GM18517 (cell line): ENCODE measurements around the gene MAN1A1.
"Not testable (repeated sequence)": the region's sequence is repeated elsewhere in the genome, so short reads cannot be mapped to it uniquely, and the experiment has no call there.

Experiments used
- ATAC-seq: cut with Tn5 transposase; IDR thresholded peaks from one replicate; pipeline ENCODE4 v1.9.1; 2021; ENCODE audit warnings: mild to moderate bottlenecking, moderate library complexity; ENCODE audit not compliant: unreplicated experiment

The MAN1A1 gene

GRCh38 chr6:119174879-119175817 lies 174.4 kb downstream of the MAN1A1 start:
- ATAC-seq = no peak

GRCh38 chr6:119174085-119174445 lies 175.5 kb downstream of the MAN1A1 start:
- no peak for ATAC-seq

GRCh38 chr6:119173249-119174084 lies 176.1 kb downstream of the MAN1A1 start:
- ATAC-seq = no peak

GRCh38 chr6:119172824-119173223 lies 176.7 kb downstream of the MAN1A1 start:
- no peak for ATAC-seq

GRCh38 chr6:119171864-119172588 lies 177.5 kb downstream of the MAN1A1 start:
- ATAC-seq = no peak

- ATAC-seq = no peak
Measured at GRCh38 chr6:119171088-119171841, 178.3 kb downstream of the MAN1A1 start.

GRCh38 chr6:119170447-119171087 lies 179.0 kb downstream of the MAN1A1 start:
- ATAC-seq = no peak

- no peak for ATAC-seq
Measured at GRCh38 chr6:119170103-119170446, 179.5 kb downstream of the MAN1A1 start.

- not testable (repeated sequence) for ATAC-seq
Measured at GRCh38 chr6:119169355-119169754, 180.2 kb downstream of the MAN1A1 start.

- no peak for ATAC-seq
Measured at GRCh38 chr6:119166024-119166784, 183.4 kb downstream of the MAN1A1 start.

GRCh38 chr6:119163006-119163405 lies 186.6 kb downstream of the MAN1A1 start:
- ATAC-seq = no peak

- ATAC-seq = peak; percentile 83
Measured at GRCh38 chr6:119162134-119162775, 187.3 kb downstream of the MAN1A1 start.

- ATAC-seq = no peak
Measured at GRCh38 chr6:119161438-119161837, 188.1 kb downstream of the MAN1A1 start.

GRCh38 chr6:119160911-119161310 lies 188.7 kb downstream of the MAN1A1 start:
- no peak for ATAC-seq

- ATAC-seq = no peak
Measured at GRCh38 chr6:119158057-119158848, 191.3 kb downstream of the MAN1A1 start.

GRCh38 chr6:119157506-119157815 lies 192.1 kb downstream of the MAN1A1 start:
- ATAC-seq = no peak

GRCh38 chr6:119156757-119157505 lies 192.6 kb downstream of the MAN1A1 start:
- no peak for ATAC-seq
